Stimulated activated CD8-positive, alpha-beta memory T cell treated with anti-CD3 and anti-CD28 coated beads, Interleukin-7, amount 100 ng/mL, for 48 hours (primary cell): ENCODE data around the gene TMEM191B.
"Not testable (repeated sequence)": the region's sequence is repeated elsewhere in the genome, so short reads cannot be mapped to it uniquely, and the experiment has no call there.

ENCODE experiments used
- DNase-seq, 2 donors: peaks; one replicate each; pipeline ENCODE4 v3.0.0-alpha.2; 2020; ENCODE audit warnings: low read depth in 1 of 2; ENCODE audit errors: extremely low read depth in 1 of 2

TMEM191B gene

DNA sequence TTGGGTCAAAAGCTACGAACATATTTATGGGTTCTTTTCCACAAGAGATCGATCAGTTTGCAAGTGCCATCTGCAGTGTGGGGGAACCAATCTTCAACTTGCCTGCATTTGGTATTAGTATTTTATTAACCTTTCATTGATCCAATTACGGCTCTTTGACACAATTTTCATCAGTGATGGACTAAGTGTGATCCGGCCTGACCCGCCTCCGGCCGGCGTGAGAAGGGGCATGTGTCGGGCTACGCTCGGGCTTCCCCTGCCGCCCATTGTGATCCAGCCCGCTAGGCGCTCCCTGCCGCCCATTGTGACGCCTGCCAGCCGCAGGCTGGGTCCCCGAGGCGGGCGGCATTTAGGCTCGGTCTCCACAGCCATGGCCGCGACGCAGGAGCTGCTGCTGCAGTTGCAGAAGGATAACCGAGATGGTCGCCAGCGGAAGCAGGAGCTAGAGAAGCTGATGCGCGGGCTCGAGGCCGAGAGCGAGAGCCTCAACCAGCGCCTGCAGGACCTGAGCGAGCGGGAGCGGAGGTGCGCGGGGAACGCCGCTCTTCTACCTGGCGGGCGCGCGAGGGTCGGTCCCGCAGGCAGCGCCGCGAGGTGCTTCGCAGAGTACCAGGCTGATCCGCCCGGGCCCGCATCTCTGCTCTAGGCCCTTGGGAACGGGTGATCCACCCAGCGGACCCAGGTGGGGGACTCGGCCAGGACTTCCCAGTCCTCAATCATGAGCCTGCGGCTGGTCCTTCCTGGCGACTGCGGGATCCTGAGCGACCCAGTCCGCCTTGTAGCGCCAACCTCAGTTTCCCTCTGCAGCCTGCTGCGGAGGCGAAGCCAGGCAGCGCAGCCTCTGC is at the start of gene TMEM191B:
Gene TMEM191B, plus strand, starts transcription at position 51 of the 845 bp plus-strand sequence. Its CDS starts 179 bp downstream, at position 230.
- not testable (repeated sequence) for DNase-seq

DNA sequence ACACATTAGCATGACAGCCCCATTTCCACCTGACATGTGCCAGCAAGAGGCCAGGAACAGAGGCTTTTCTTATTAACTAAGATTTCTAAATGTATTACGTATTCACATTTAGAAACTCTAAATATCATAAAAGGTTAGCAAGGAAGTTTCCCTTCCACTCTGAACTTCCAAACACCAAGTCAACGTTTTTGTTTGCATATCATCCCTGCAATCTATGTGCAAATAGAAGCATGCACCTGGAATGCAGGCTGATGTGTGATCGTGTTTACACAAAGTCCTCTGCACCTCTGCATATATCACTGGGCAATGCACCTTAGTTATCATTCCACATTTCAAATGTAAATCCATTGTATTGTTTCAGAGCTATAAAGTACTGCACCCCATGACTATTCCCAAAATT is 31.4 kb upstream of the TMEM191B start:
- not testable (repeated sequence) for DNase-seq

- DNase-seq, result not testable (repeated sequence)
These were observed 16.3 kb upstream of the TMEM191B start for GRCh38 chr22:18511327-18511726.

DNA sequence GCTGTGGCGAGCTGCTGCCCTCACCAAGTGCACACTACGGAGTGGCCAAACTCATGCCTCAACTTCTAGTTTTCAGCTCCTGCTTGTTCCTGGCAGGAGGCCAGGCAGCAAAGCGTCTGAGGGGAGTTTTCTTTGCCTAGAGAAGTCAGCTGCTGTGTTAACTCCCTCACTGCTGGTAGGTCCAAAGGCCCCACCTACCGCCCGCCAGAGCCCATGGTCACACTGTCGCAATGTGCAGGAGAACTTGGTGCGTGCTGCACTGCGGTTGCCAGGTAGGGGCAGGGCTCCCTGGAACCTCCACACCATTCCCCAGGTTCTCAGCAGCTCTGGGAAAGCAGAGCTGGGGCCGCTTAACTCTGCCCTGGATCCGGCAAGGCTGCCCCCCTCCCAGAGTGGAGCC is 15.2 kb upstream of the TMEM191B start:
- DNase-seq, result not testable (repeated sequence)

DNA sequence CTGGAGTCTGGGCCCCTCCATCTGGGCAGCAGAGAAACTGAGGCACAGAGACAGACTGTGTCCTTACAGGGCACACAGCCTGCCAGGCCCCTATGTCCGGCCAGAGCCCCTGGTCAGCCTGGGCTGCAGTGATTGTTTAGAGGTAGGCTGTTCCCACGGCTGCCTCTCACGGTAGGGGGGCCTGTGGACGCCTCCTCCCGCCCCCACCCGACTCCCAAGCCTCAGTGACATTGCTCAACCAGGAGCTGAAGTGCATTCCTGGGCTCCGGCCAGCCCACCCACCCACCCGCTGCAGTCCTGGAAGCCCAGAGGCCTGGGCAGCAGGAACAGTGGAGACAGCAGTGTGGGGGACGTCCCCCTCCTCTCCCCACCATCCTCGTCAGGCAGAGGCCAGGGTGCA is 14.1 kb upstream of the TMEM191B start:
- DNase-seq, result not testable (repeated sequence)

DNA sequence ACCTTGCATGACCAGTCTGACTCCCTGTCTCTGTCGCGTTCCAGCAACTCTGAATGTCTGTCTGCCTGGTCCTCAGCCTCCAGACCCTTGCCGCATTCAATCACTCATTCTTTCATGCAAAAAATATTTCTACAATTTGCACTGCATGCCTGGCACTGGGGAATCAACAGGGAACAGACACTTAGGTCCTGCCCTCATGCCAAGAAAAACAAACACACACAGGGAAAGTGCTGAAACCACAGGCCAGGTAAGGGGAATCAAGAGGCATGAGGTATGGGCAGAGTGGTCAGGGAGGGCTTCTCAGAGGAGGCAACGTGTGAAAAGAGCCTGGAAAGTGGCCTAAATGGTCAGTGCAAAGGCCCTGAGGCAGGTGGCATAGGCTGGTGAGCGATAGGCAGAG is 9.5 kb upstream of the TMEM191B start, which contains the start of gene GGTLC3:
Gene GGTLC3, minus strand, starts transcription at position 101 of the 400 bp plus-strand sequence. CDS start 264 bp downstream, outside the sequence.
- not testable (repeated sequence) for DNase-seq

DNA sequence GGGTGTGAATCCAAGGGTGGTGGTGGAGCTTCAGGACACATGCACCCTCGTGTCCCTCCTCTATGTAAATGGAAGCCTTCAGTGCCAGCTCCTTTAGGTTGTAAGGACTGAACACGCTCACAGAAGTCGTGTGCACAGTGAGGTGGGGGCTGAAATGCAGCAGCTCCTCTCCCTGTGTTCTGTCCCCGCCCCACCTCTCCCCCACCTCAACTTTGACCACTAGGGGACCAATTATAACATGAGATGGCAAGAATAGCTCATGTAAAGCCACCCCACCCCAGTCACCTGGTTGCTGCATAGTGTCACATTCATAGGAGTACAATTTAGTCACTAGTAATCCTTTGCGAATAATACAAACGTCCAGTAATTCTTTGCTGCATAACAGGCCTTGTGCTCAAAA is 4.8 kb upstream of the TMEM191B start:
- not testable (repeated sequence) for DNase-seq

- not testable (repeated sequence) for DNase-seq
These were observed 4.3 kb upstream of the TMEM191B start for GRCh38 chr22:18523328-18523727.

DNA sequence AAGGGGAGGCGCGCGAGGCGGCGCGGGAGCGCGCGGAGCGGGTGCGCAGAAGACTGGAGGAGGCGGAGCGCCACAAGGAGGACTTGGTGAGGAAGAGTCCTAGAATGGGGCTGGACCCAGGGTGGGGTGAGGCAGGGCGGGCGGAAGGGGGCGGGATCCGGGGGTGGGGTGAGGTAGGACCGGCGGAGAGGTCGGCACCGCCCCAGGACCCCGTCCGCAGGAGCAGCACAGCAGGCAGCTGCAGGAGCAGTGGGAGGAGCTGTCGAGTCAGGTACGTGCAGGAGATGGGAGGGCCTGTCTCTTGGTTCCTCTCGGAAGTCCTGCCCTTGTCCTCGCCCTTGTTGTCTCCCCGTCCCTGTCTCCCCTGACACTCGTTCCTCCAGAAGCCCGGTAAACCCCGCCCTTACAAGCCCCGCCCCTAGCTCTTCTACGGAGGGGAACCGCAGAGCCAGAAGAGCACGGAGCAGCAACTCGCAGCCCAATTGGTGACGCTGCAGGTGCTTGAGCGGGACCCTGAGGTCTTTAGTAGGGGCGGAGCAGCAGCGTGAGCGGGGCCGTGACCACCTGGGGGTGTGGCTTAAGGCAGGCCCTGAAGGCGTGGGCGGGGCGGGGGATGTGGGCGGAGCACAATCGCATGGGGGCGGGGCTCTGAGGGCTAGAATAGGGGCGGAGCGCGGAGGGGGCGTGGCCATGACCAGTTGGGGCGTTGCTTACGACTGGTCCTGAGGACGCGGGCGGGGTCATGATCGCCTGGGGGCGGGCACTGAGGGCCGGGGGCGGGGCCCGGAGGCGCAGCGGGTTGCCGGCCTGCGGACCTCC is 1.2 kb downstream of the TMEM191B start:
- DNase-seq, result peak; percentile 34 to 77

DNA sequence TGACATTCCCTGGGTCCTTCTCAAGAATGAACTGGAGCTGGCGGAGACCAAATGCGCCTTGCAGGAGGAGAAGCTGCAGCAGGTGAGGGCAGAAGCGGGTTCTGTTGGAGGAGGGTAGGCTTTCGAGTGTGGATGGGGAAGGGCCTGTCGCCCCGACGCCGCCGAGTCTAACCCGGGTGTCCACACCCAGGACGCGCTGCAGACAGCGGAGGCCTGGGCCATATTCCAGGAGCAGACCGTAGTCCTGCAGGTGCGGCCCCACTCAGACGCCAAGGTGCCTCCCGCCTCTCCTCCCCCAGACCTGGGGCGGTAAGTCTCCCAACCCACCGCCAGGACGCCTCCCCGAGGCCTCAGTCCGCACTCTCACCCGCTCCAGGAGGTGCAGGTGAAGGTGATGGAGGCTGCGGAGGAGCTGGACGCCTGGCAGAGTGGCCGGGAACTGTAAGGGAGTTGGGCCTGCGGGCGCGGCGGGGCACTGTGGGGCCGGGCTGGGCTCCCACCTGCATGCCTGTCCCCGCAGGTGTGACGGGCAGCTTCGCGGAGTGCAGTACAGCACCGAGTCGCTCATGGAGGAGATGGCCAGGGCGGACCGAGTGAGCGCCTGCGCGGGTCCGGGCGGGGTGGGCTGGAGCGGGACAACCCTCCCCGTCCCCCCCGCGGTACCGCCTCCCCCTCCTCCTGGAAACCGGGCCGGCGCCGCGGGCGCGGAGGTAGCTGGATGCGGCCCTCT is 2.0 kb downstream of the TMEM191B start:
- DNase-seq, result not testable (repeated sequence)

DNA sequence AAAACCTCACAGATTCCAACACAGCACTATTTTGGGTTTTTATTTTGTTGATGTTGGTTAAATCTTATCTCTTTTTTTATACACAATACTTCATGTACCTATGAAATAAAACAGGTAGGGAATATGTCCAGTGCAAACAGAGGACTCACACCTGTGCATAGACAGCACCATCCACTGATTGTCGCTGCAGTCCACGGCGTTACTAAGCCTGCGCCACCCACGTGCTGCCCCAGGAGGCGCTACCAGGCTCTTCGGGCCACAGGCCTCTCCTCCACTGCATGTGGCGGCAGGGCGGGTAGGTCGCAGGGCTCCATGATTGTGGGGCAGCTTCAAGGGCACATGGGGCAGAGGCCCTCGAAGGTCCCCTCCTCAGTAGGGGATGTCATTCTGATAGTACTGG is 6.0 kb downstream of the TMEM191B start:
- DNase-seq, result not testable (repeated sequence)

DNA sequence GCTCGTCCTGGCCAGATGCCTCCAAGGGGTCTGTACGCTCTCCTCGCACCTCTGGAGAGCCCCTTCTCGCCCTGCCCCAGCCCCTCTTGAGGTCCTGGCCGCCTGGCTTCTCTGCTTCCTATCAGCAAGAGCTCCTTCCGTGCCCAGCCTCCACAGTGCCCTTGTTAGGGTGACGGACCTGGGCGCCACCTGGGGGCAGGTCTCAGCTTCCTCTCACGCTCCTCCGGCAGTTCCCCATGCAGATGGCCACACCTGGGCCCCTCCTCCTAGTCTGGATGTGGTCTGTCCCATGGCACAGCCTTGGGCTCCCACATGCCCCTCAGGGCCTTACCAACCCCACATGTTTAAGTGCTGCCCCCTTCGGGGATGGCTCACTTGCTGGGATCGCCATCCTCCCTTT is 6.7 kb downstream of the TMEM191B start:
- not testable (repeated sequence) for DNase-seq

DNA sequence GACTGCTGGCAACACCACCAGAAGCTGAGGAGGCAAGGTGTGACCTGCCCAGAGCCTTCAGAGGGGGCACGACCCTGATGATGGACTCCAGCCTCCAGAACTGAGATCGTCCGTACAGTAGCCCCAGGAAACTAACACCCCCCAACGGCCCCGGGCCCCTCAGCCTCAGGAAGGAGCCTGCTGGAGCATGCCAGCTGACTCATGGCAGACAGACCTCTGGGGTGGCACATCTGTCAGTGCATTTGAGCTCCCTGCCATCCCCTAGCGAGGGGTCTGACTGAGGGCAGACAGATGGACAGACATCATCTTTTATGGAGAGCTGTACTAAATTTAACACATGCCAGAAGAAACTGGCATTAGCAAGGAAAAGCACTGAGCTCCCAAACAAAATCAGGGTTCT is 12.4 kb downstream of the TMEM191B start:
- not testable (repeated sequence) for DNase-seq

- DNase-seq, result not testable (repeated sequence)
These were observed 15.8 kb downstream of the TMEM191B start for GRCh38 chr22:18543400-18543799.

DNA sequence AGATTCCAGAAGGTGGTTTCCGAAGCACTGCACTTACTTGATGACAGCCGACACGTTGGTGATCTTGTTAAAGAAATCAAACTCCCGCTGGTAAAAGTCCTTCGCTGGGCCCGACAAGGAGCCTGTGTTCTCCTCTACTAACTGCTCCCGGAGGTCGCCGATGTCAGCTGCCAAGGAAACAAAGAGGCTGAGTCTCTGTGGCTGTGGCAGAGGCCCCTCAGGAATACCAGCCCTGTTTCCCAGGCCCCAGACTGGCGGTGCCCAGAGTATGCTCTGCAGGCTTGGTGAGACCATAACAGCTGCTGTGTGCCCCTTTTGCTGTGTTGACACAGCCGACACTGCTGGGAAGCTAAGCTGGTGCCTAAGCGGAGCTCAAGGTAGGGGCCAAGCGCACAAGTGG is 17.0 kb downstream of the TMEM191B start:
- not testable (repeated sequence) for DNase-seq

- DNase-seq, result not testable (repeated sequence)
These were observed 22.0 kb downstream of the TMEM191B start for GRCh38 chr22:18549458-18550179.

DNA sequence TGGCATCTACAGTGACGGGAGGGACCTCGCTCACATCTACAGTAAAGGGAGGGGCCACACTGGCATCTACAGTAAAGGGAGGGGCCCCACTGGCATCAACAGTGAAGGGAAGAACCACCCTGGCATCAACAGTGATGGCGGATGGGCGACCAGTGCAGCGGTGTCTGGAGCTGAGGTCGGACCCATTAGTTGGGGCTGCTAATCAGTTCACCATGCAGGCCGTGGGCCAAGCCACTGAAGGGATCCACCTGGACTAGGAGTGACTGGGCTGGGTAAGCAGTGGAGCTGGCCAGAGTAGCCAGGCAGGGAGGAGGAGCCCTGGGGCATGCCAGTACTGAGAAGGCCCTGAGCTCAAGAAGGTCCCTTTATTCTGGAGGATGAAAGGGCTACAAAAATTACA is 23.4 kb downstream of the TMEM191B start:
- not testable (repeated sequence) for DNase-seq

DNA sequence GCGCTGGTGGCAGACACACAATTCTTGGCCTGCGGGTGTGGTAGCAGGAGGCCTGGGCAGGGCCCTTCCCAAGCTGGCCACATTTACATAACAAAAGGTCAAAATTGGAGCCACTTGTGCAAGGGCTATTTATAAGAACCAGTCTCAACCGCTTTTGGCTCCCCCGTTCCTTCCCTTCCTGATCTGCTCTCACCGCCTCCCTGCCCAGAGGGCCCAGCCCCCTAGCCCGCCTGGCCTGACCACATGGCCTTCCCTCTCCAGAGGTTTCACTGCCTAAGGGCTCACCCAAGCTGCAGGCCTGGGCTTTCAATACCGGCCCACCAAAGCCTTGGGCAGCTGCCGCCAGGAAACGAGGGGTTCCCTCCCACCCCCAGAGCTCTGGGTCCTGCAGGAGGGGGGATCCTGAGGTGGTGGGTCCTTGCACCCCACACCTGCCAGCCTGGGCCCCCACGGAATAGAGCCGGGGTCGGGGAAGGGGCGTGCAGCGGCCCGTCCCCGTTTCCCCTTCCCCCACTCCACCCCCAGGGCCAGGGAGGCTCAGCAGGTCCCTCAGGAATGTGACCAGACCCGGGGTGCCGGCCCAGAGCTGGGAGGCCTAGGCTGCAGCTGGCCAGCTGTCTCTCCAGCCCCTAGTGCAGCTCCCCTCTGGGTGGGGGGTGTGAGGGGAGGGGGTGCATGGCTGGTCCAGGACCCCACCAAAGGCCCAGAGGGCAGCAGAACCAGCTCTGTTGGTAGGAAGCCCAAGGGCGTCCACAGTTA is 25.4 kb downstream of the TMEM191B start:
- DNase-seq, result not testable (repeated sequence)
